Astrocyte (in vitro differentiated cells and primary cell): Measurements from ENCODE around the gene CHDH. TPM values are rescaled to one million over a fixed set of nuclear protein-coding genes. Genes with fewer than 3 reads are reported as not detected.

Experiments used
- DNase-seq: peaks from one replicate; pipeline ENCODE4 v3.0.0-alpha.2; 2010; ENCODE audit warnings: low read depth
- FAIRE-seq: peaks from 2 replicates; lab custom pipeline; 2011; peaks lifted over from hg19 to GRCh38; lab: Jason Lieb, UNC
- H2AFZ ChIP-seq: 2 replicates; pipeline ENCODE4 v1.6.0; 2012; ENCODE audit warnings: low read depth, low read length, inconsistent platforms
- H3K27ac ChIP-seq: 2 replicates; pipeline ENCODE4 v1.5.1; 2011; ENCODE audit warnings: low read depth, low read length, inconsistent platforms
- H3K27me3 ChIP-seq: 2 replicates; pipeline ENCODE4 v1.6.0; 2011; ENCODE audit warnings: low read length, inconsistent platforms; ENCODE audit not compliant: insufficient read depth
- H3K36me3 ChIP-seq: 2 replicates; pipeline ENCODE4 v1.5.1; 2011; ENCODE audit warnings: low read length, inconsistent platforms; ENCODE audit not compliant: insufficient read depth
- H3K4me1 ChIP-seq: 2 replicates; pipeline ENCODE4 v1.5.1; 2011; ENCODE audit warnings: low read length, inconsistent platforms; ENCODE audit not compliant: insufficient read depth
- H3K4me2 ChIP-seq: 2 replicates; pipeline ENCODE4 v1.6.0; 2012; ENCODE audit warnings: low read length, inconsistent platforms
- H3K4me3 ChIP-seq: 2 replicates; pipeline ENCODE4 v1.5.1; 2011; ENCODE audit warnings: low read depth, mild to moderate bottlenecking, low read length, inconsistent platforms; ENCODE audit not compliant: insufficient read depth
- H3K79me2 ChIP-seq: 2 replicates; pipeline ENCODE4 v1.6.0; 2012; ENCODE audit warnings: mild to moderate bottlenecking, low read length, inconsistent platforms; ENCODE audit not compliant: insufficient read depth
- H3K9ac ChIP-seq: 2 replicates; pipeline ENCODE4 v1.6.0; 2012; ENCODE audit warnings: mild to moderate bottlenecking, low read length, inconsistent platforms
- H3K9me3 ChIP-seq: 2 replicates; pipeline ENCODE4 v1.5.1; 2012; ENCODE audit warnings: low read depth, mild to moderate bottlenecking, low read length, inconsistent platforms; ENCODE audit not compliant: insufficient read depth
- H4K20me1 ChIP-seq: 2 replicates; pipeline ENCODE4 v1.6.0; 2012; ENCODE audit warnings: low read length, inconsistent platforms; ENCODE audit not compliant: insufficient read depth
- H3K27ac Mint-ChIP-seq: one replicate; pipeline ENCODE4 v1.8.0; 2021; ENCODE audit warnings: mild to moderate bottlenecking, mixed read lengths; ENCODE audit not compliant: unreplicated experiment
- H3K27me3 Mint-ChIP-seq: one replicate; pipeline ENCODE4 v1.8.0; 2021; ENCODE audit warnings: low read depth, mixed read lengths; ENCODE audit not compliant: unreplicated experiment
- H3K36me3 Mint-ChIP-seq: one replicate; pipeline ENCODE4 v1.8.0; 2021; ENCODE audit warnings: low read depth, mixed read lengths; ENCODE audit not compliant: unreplicated experiment
- H3K4me1 Mint-ChIP-seq: one replicate; pipeline ENCODE4 v1.8.0; 2021; ENCODE audit warnings: low read depth, mixed read lengths; ENCODE audit not compliant: unreplicated experiment
- H3K4me3 Mint-ChIP-seq: one replicate; pipeline ENCODE4 v1.8.0; 2021; ENCODE audit warnings: mild to moderate bottlenecking, moderate library complexity, mixed read lengths; ENCODE audit not compliant: unreplicated experiment
- H3K9me3 Mint-ChIP-seq: one replicate; pipeline ENCODE4 v1.8.0; 2021; ENCODE audit warnings: mild to moderate bottlenecking, mixed read lengths; ENCODE audit not compliant: unreplicated experiment
- CTCF ChIP-seq: IDR thresholded peaks from 2 replicates; pipeline ENCODE4 v1.5.1; 2011; ENCODE audit warnings: low read depth, mild to moderate bottlenecking, inconsistent platforms, low read length, moderate library complexity; ENCODE audit not compliant: insufficient read depth
- EZH2 ChIP-seq: IDR thresholded peaks from 2 replicates; pipeline ENCODE4 v1.6.1; 2012; ENCODE audit warnings: mild to moderate bottlenecking, low read length, inconsistent platforms; ENCODE audit not compliant: insufficient read depth
- total RNA-seq: library from RNA; stranded (reverse); gene quantifications from 2 replicates; pipeline ENCODE4 v1.2.1, GENCODE V29; 2021

Gene CHDH
- total RNA-seq, 1 donor from 2014 or later, result 0.48 TPM

- Histone ChIP-seq H3K4me3 (no peak overlapping the region), H3K36me3 (no peaks in the 10 kb centered on the region), H3K4me1 (no peaks in the 10 kb centered on the region), H3K4me2 (no peak overlapping the region), H3K9ac (no peak overlapping the region), H3K9me3 (no peaks in the 10 kb centered on the region), H4K20me1 (no peaks in the 10 kb centered on the region), H3K27ac (no peak overlapping the region), H3K27me3 (no peaks in the 10 kb centered on the region), H3K79me2 (no peaks in the 10 kb centered on the region), H2AFZ (no peak overlapping the region)
- no peaks in the 10 kb centered on the region for H3K27me3 Mint-ChIP-seq
- peaks cover 9% of the 10 kb centered on the region for H3K4me1 Mint-ChIP-seq
- H3K9me3 Mint-ChIP-seq, result no peaks in the 10 kb centered on the region
- TF ChIP-seq CTCF, result no peak
- no peak for TF ChIP-seq EZH2
- no peak overlapping the region for H3K4me3 Mint-ChIP-seq
- H3K36me3 Mint-ChIP-seq, result no peaks in the 10 kb centered on the region
- H3K27ac Mint-ChIP-seq, result no peak overlapping the region
- FAIRE-seq (no peak), DNase-seq (no peak)
Measured at GRCh38 chr3:53829605-53830004, 16.6 kb downstream of the CHDH start.

- no peaks in the 10 kb centered on the region for H3K27me3 ChIP-seq
- no peak for TF ChIP-seq CTCF
- TF ChIP-seq EZH2, result no peak
- FAIRE-seq (no peak), DNase-seq (no peak)
- H3K9ac ChIP-seq, result no peak overlapping the region
- no peaks in the 10 kb centered on the region for H3K79me2 ChIP-seq
- Mint-ChIP-seq H3K4me3 (no peak overlapping the region), H3K4me1 (peaks cover 11% of the 10 kb centered on the region), H3K27ac (no peak overlapping the region), H3K27me3 (no peaks in the 10 kb centered on the region), H3K9me3 (no peaks in the 10 kb centered on the region), H3K36me3 (no peaks in the 10 kb centered on the region)
- H4K20me1 ChIP-seq, result no peaks in the 10 kb centered on the region
- no peaks in the 10 kb centered on the region for H3K9me3 ChIP-seq
- no peak overlapping the region for H3K4me2 ChIP-seq
- H3K4me1 ChIP-seq, result no peaks in the 10 kb centered on the region
- H3K27ac ChIP-seq, result no peak overlapping the region
- H2AFZ ChIP-seq, result no peak overlapping the region
- H3K36me3 ChIP-seq, result no peaks in the 10 kb centered on the region
- H3K4me3 ChIP-seq, result no peak overlapping the region
Measured at GRCh38 chr3:53828581-53828980, 17.6 kb downstream of the CHDH start.

GRCh38 chr3:53826048-53826447 lies 20.2 kb downstream of the CHDH start:
- no peak for TF ChIP-seq EZH2
- TF ChIP-seq CTCF, result no peak
- no peaks in the 10 kb centered on the region for H4K20me1 ChIP-seq
- DNase-seq (no peak), FAIRE-seq (no peak)
- no peaks in the 10 kb centered on the region for H3K9me3 ChIP-seq
- H3K4me2 ChIP-seq, result no peak overlapping the region
- H3K4me1 ChIP-seq, result no peaks in the 10 kb centered on the region
- no peak overlapping the region for H3K27ac ChIP-seq
- H3K4me1 Mint-ChIP-seq, result peaks cover 17% of the 10 kb centered on the region
- H3K27me3 Mint-ChIP-seq, result no peaks in the 10 kb centered on the region
- H3K4me3 ChIP-seq, result no peak overlapping the region
- H3K9me3 Mint-ChIP-seq, result no peaks in the 10 kb centered on the region
- no peaks in the 10 kb centered on the region for H3K36me3 ChIP-seq
- H3K9ac ChIP-seq, result no peak overlapping the region
- H2AFZ ChIP-seq, result no peak overlapping the region
- no peak overlapping the region for H3K4me3 Mint-ChIP-seq
- H3K36me3 Mint-ChIP-seq, result no peaks in the 10 kb centered on the region
- no peaks in the 10 kb centered on the region for H3K79me2 ChIP-seq
- H3K27me3 ChIP-seq, result no peaks in the 10 kb centered on the region
- H3K27ac Mint-ChIP-seq, result peak overlapping the region; percentile 7
